Calu3 (cell line): ENCODE results near the gene FEM1B. TPM values are rescaled to one million over a fixed set of nuclear protein-coding genes. Genes with fewer than 3 reads are reported as not detected.

ENCODE experiments used
- BruUV-seq: library from RNA; stranded (reverse); fragments of 400-500 nt; replicated peaks from 2 replicates; lab custom pipeline; 2021; lab: Mats Ljungman, UMichigan
- CTCF ChIA-PET: fragments of 300-600 bp; sonication (Branson Sonifier 250); formaldehyde crosslinking; loops from one replicate; lab custom pipeline; 2022; ENCODE audit warnings: antibody characterized with exemption; lab: Charles Lee
- DNase-seq: peaks from one replicate; pipeline ENCODE4 v3.0.0; 2022
- H3K27ac Mint-ChIP-seq: one replicate; pipeline ENCODE4 v1.8.0; 2022; ENCODE audit warnings: mixed read lengths; ENCODE audit not compliant: unreplicated experiment
- H3K27me3 Mint-ChIP-seq: one replicate; pipeline ENCODE4 v1.8.0; 2022; ENCODE audit warnings: mixed read lengths; ENCODE audit not compliant: unreplicated experiment
- H3K36me3 Mint-ChIP-seq: one replicate; pipeline ENCODE4 v1.8.0; 2022; ENCODE audit warnings: mild to moderate bottlenecking, moderate library complexity, mixed read lengths; ENCODE audit not compliant: insufficient read depth, unreplicated experiment
- H3K4me1 Mint-ChIP-seq: one replicate; pipeline ENCODE4 v1.8.0; 2022; ENCODE audit warnings: mild to moderate bottlenecking, low read depth, mixed read lengths; ENCODE audit not compliant: unreplicated experiment
- H3K4me3 Mint-ChIP-seq: one replicate; pipeline ENCODE4 v1.8.0; 2022; ENCODE audit warnings: mild to moderate bottlenecking, low read depth, moderate library complexity, mixed read lengths; ENCODE audit not compliant: unreplicated experiment
- H3K9me3 Mint-ChIP-seq: one replicate; pipeline ENCODE4 v1.8.0; 2022; ENCODE audit warnings: low read depth, mixed read lengths; ENCODE audit not compliant: unreplicated experiment
- CTCF ChIP-seq: fragments of 200-600 bp; IDR thresholded peaks from one replicate; pipeline ENCODE4 v1.8.0; 2022; ENCODE audit warnings: antibody characterized with exemption; ENCODE audit not compliant: unreplicated experiment
- intact Hi-C: fragments of 100-400 bp; cut with micrococcal nuclease; formaldehyde crosslinking; loops from one replicate; pipeline ENCODE4 v1.10.0; 2022; ENCODE audit not compliant: unreplicated experiment
- total RNA-seq: library from RNA; stranded (reverse); gene quantifications from 2 replicates; pipeline ENCODE4 v1.2.3, GENCODE V29; 2022

The FEM1B gene
- total RNA-seq, 1 experiment from 2014 or later = 41.4 TPM

- no peak overlapping the region for H3K27ac Mint-ChIP-seq
- CTCF ChIA-PET = no interaction called here
- intact Hi-C loops = no loop called here
Measured at GRCh38 chr15:68303134-68303533, 25.6 kb downstream of the FEM1B start.

GRCh38 chr15:68303560-68304436 is 26.3 kb downstream of the FEM1B start:
- Mint-ChIP-seq H3K36me3 (peaks cover 6% of the 10 kb centered on the region), H3K4me1 (peaks cover 13% of the 10 kb centered on the region), H3K4me3 (no peak overlapping the region), H3K27ac (no peak overlapping the region), H3K9me3 (no peaks in the 10 kb centered on the region), H3K27me3 (peaks cover 28% of the 10 kb centered on the region)
- CTCF ChIA-PET = no interaction called here
- no peak for TF ChIP-seq CTCF
- intact Hi-C loops = no loop called here
- DNase-seq = no peak
- no TSS peak for BruUV-seq

More at GRCh38 chr15:68303134-68303533, 25.6 kb downstream of the FEM1B start:
- peaks cover 9% of the 10 kb centered on the region for H3K36me3 Mint-ChIP-seq
- peaks cover 13% of the 10 kb centered on the region for H3K4me1 Mint-ChIP-seq
- no peak overlapping the region for H3K4me3 Mint-ChIP-seq
- no peaks in the 10 kb centered on the region for H3K9me3 Mint-ChIP-seq
- no peak for DNase-seq
- TF ChIP-seq CTCF = no peak
- no TSS peak for BruUV-seq
- peaks cover 21% of the 10 kb centered on the region for H3K27me3 Mint-ChIP-seq

GRCh38 chr15:68304589-68305337 is 27.2 kb downstream of the FEM1B start:
- no peak for DNase-seq
- intact Hi-C loops = loop anchor here (5.0 kb wide), 3 partner anchors 233 to 368 kb away; no protein-coding TSS in a partner anchor
- Mint-ChIP-seq H3K4me3 (no peak overlapping the region), H3K27ac (no peak overlapping the region), H3K9me3 (no peaks in the 10 kb centered on the region), H3K4me1 (peaks cover 13% of the 10 kb centered on the region), H3K27me3 (peaks cover 33% of the 10 kb centered on the region), H3K36me3 (peaks cover 6% of the 10 kb centered on the region)
- TF ChIP-seq CTCF = no peak
- no TSS peak for BruUV-seq
- CTCF ChIA-PET = interaction anchor here (1.2 to 2.7 kb wide), 2 partner anchors 52 to 284 kb away, joined by 4 to 72 read pairs; no protein-coding TSS in a partner anchor

GRCh38 chr15:68305420-68305871 is 27.9 kb downstream of the FEM1B start:
- no TSS peak for BruUV-seq
- Mint-ChIP-seq H3K27ac (no peak overlapping the region), H3K4me1 (peaks cover 13% of the 10 kb centered on the region), H3K36me3 (peaks cover 6% of the 10 kb centered on the region), H3K9me3 (no peaks in the 10 kb centered on the region), H3K4me3 (no peak overlapping the region), H3K27me3 (peaks cover 40% of the 10 kb centered on the region)
- no peak for DNase-seq
- intact Hi-C loops = loop anchor here (5.0 kb wide), 3 partner anchors 232 to 367 kb away; no protein-coding TSS in a partner anchor
- no peak for TF ChIP-seq CTCF
- CTCF ChIA-PET = interaction anchor here (0.6 to 2.7 kb wide), 12 partner anchors 23 to 973 kb away, joined by 4 to 72 read pairs (median 6); no protein-coding TSS in a partner anchor
